ENCODE results near the gene ST6GALNAC5. TPM values are rescaled to one million over a fixed set of nuclear protein-coding genes. Genes with fewer than 3 reads are reported as not detected.

Gene ST6GALNAC5
- total and polyA plus RNA-seq, 2 donors (not counting 3 experiments of a cell fraction or from before 2014, with no cell fraction given), result not detected

GRCh38 chr1:76940571-76941335 lies 73.5 kb downstream of the ST6GALNAC5 start:
- H4K20me1 ChIP-seq (replicated peaks; ENCODE audit: control insufficient read depth, extremely low read depth, insufficient read depth, low read length), result no peaks in the 10 kb centered on the region
- no peaks in the 10 kb centered on the region for H3K79me2 ChIP-seq (ENCODE audit: control insufficient read depth, insufficient read depth, low read length)
- no peaks in the 10 kb centered on the region for H3K36me3 ChIP-seq (ENCODE audit: control insufficient read depth in 2 of 2, extremely low read depth in 1 of 2, insufficient read depth in 2 of 2, low read length in 2 of 2)
- no peak overlapping the region for H3K27ac ChIP-seq (ENCODE audit: insufficient read depth, low read depth, low read length)
- TF ChIP-seq EZH2 (IDR thresholded peaks at IDR 0.05; ENCODE audit: borderline replicate concordance, low read depth, low read length, severe bottlenecking), result no peak
- TF ChIP-seq MAX (IDR thresholded peaks at IDR 0.05; ENCODE audit: insufficient read depth, insufficient read length), result no peak
- no peak for TF ChIP-seq POLR2AphosphoS5 (IDR thresholded peaks at IDR 0.05; ENCODE audit: insufficient read depth, low read depth, low read length)
- no peak for TF ChIP-seq FOS (IDR thresholded peaks at IDR 0.05; ENCODE audit: borderline replicate concordance, insufficient read depth, low read length)
- TF ChIP-seq JUN (IDR thresholded peaks at IDR 0.05; ENCODE audit: borderline replicate concordance, insufficient read depth, insufficient read length, low read depth), result no peak
- TF ChIP-seq CTCF (IDR thresholded peaks at IDR 0.05; ENCODE audit: extremely low read depth in 1 of 2, insufficient read depth in 1 of 2, low read depth in 1 of 2, low read length in 2 of 2), result no peak
- no peak for TF ChIP-seq MYC (IDR thresholded peaks at IDR 0.05; ENCODE audit: low read depth, low read length)
- dilution Hi-C loops (cut with MboI; ENCODE audit: extremely low pct_ligation_motif_present, low sequenced_read_pairs) (no loop called here), intact Hi-C loops (cut with micrococcal nuclease) (no loop called here)
- POLR2A ChIA-PET, result no interaction called here
- H3K9ac ChIP-seq (replicated peaks; ENCODE audit: extremely low read depth, insufficient read depth, low read length), result no peak overlapping the region
- peaks cover 2% of the 10 kb centered on the region in 2 experiments for H3K27me3 ChIP-seq (ENCODE audit: control insufficient read depth in 2 of 2, insufficient read depth in 2 of 2, low read length in 2 of 2)
- H3K4me3 ChIP-seq (replicated peaks in 1 of 3; ENCODE audit: insufficient read depth in 1 of 3, low read depth in 1 of 3, low read length in 3 of 3), result no peak overlapping the region
- DNase-seq (ENCODE audit: low read depth, low spot score), result no peak
- H3K4me1 ChIP-seq (ENCODE audit: control insufficient read depth, extremely low read depth, insufficient read depth, low read length), result no peaks in the 10 kb centered on the region
- H3K4me2 ChIP-seq (ENCODE audit: insufficient read depth, low read length), result no peak overlapping the region
- H2AFZ ChIP-seq (ENCODE audit: low read depth, low read length), result no peak overlapping the region
- no peaks in the 10 kb centered on the region for H3K9me1 ChIP-seq (replicated peaks; ENCODE audit: control insufficient read depth, extremely low read depth, insufficient read depth, low read length)
- H3K9me3 ChIP-seq (replicated peaks; ENCODE audit: control insufficient read depth, insufficient read depth, low read length), result no peaks in the 10 kb centered on the region
- no TSS peak for BruUV-seq (replicated peaks)
- CTCF ChIA-PET, result no interaction called here
- FAIRE-seq, result no peak

Data from endothelial cell of umbilical vein (primary cell).